RWPE1 (cell line): ENCODE measurements around the gene STN1.

ENCODE experiments used
- CTCF ChIA-PET: fragments of 350-600 bp; sonication (Branson Sonifier 250); formaldehyde crosslinking; extraction: SDS; loops from one replicate; lab custom pipeline; 2021; lab: Yijun Ruan, JAX
- POLR2A ChIA-PET: fragments of 400-600 bp; formaldehyde crosslinking; extraction: SDS; loops from one replicate; lab custom pipeline; 2020; ENCODE audit warnings: antibody characterized with exemption; ENCODE audit not compliant: low non-redundant PET; lab: Yijun Ruan, JAX
- DNase-seq: peaks from one replicate; pipeline ENCODE4 v3.0.0; 2012; ENCODE audit warnings: low spot score
- H3K27ac ChIP-seq: fragments of 450-650 bp; 2 replicates; pipeline ENCODE4 v1.5.1; 2017
- TF ChIP-seq, protein P1 (sequence below): fragments of 450-650 bp; conservative IDR thresholded peaks from 2 replicates; pipeline ENCODE4 v1.5.1; 2017; ENCODE audit warnings: low read depth, mild to moderate bottlenecking

The STN1 gene

DNA sequence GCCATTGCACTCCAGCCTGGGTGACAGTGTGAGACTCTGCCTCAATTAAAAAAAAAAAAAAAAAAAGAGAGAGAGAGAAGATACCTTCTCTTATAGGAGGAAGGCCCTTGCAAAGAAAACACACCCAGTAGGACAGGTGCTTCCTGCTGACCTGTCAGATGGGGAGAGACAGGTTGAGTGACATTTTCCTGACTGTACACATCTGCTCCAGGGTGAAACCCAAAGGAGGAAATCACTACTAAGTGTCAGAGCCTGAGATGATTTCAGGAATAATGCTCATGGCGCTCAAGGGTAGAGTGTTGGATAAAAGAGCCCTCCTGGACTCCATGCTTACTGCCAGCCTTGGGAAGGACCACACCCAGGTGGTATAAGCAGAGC is 1.7 kb upstream of the STN1 start:
- POLR2A ChIA-PET, result no interaction called here
- DNase-seq, result no peak
- CTCF ChIA-PET, result no interaction called here
- TF ChIP-seq, protein P1, sequence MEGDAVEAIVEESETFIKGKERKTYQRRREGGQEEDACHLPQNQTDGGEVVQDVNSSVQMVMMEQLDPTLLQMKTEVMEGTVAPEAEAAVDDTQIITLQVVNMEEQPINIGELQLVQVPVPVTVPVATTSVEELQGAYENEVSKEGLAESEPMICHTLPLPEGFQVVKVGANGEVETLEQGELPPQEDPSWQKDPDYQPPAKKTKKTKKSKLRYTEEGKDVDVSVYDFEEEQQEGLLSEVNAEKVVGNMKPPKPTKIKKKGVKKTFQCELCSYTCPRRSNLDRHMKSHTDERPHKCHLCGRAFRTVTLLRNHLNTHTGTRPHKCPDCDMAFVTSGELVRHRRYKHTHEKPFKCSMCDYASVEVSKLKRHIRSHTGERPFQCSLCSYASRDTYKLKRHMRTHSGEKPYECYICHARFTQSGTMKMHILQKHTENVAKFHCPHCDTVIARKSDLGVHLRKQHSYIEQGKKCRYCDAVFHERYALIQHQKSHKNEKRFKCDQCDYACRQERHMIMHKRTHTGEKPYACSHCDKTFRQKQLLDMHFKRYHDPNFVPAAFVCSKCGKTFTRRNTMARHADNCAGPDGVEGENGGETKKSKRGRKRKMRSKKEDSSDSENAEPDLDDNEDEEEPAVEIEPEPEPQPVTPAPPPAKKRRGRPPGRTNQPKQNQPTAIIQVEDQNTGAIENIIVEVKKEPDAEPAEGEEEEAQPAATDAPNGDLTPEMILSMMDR, result no peak
- no peak overlapping the region; the same call in 1 of the 2 replicates for H3K27ac ChIP-seq

DNA sequence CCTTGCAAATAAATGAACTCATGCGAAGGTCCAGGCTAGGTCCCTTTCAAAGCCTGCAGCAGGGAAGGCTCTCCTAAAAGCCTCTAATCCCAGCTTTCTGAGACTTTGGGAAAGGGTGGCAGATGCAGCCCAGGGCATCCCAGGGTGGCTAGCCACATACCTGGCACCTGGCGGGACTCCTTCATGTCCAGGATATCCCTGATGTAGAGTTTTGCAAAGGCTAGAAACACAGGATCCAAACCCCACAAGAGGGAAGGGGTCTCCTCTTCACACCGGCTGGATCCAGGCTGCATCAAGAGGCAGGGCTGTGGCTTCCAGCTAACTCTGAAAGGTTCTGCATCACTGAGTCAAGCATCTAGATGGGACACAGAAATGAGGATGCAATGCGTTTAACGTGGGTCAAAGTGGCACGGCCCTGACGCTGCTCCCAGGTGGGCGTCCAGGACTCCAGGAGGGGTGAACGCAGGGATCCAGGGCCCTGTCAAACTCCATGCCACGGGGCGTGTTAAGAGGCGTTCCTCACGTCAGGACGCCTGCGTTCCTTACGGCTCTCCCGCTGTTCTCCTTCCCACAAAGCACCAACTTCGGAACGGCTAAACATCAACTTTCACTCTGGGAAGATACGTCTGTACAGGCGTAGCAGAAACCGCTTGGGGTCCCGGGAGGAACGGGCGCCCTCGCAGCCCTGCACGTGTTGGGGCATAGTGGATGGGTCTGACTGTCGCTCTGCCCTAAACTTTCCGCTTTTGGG is 507 bp downstream of the STN1 start:
- CTCF ChIA-PET, result interaction anchor here (0.6 kb wide), 2 partner anchors 49 to 75 kb away, joined by 3 to 7 read pairs; no protein-coding TSS in a partner anchor
- TF ChIP-seq, protein P1, result no peak
- H3K27ac ChIP-seq, result peak overlapping the region; percentile 99

DNA sequence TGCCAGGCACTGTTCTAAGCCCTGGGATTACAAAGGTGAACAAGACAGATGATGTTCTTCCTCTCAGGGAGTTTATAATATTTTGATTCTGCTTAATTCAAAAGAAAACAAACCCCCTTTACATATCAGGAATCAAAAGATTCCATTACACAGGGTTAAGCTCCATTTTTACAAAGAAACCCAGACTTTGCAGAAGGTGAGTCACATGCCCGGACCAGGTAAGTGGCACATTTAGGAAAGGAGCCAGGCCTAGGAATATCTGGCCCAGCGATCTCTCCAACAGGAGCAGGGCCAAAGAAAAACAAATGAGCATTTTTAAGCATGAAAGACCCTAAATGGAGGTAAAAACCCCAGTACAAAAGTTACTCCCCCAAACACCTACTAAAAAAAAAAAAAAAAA is 1.1 kb downstream of the STN1 start:
- POLR2A ChIA-PET, result interaction anchor here (0.8 kb wide), 1 partner anchor 937 kb away, joined by 6 read pairs; no protein-coding TSS in a partner anchor

More for the DNA sequence above, 507 bp downstream of the STN1 start:
- DNase-seq, result peak; percentile 51
- POLR2A ChIA-PET, result no interaction called here

DNA sequence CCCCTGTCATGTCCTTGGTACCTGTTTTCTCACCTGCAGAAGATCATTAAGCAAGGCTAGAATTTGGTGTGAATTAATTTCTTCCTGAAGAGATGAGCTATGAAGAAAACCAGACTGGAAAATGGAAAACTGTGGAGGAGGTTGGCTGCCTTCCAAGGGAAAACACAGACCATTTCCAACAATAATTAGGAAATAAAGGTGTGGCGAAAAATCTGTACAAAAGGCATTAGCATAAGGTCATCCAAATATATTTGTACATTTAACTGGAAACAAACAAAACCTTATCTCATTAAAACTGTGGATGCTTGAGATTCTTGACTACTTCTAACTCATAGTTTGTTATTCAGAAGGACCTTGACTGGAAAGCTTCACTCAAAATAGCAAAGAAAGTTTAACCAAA is 1.7 kb downstream of the STN1 start:
- ChIA-PET POLR2A (interaction anchor here (0.7 to 0.8 kb wide), 2 partner anchors 8 to 936 kb away, joined by 5 to 6 read pairs; no protein-coding TSS in a partner anchor), CTCF (interaction anchor here (0.6 to 1.2 kb wide), 2 partner anchors 26 to 28 kb away, joined by 3 to 6 read pairs; no protein-coding TSS in a partner anchor)
- H3K27ac ChIP-seq, result peak overlapping the region; percentile 80
- no peak for DNase-seq
- TF ChIP-seq, protein P1, result no peak

More for the DNA sequence above, 1.1 kb downstream of the STN1 start:
- TF ChIP-seq, protein P1, result no peak
- CTCF ChIA-PET, result interaction anchor here (0.6 to 1.2 kb wide), 2 partner anchors 29 to 49 kb away, joined by 6 to 7 read pairs; no protein-coding TSS in a partner anchor
- peak; percentile 38 for DNase-seq
- H3K27ac ChIP-seq, result peak overlapping the region; percentile 99

DNA sequence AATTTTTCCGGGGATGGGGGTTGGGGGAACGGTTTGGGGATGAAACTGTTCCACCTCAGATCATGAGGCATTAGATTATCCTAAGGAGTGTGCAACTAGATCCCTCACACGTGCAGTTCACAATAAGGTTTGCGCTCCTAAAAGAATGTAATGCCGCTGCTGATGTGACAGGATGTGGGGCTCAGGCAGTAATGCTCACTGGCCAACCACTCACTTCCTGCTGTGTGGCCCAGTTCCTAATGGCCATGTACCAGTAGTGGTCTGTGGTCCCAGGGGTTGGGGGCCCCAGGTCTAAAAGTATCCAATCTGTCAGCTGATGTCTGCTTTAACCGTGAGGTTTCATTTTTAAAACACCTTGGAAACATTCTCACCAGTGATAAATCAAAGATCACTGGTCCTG is 2.2 kb downstream of the STN1 start:
- TF ChIP-seq, protein P1, result no peak
- CTCF ChIA-PET, result interaction anchor here (0.6 to 1.2 kb wide), 2 partner anchors 26 to 28 kb away, joined by 3 to 6 read pairs; no protein-coding TSS in a partner anchor
- POLR2A ChIA-PET, result no interaction called here
- DNase-seq, result no peak
- H3K27ac ChIP-seq, result peak overlapping the region; percentile 80

DNA sequence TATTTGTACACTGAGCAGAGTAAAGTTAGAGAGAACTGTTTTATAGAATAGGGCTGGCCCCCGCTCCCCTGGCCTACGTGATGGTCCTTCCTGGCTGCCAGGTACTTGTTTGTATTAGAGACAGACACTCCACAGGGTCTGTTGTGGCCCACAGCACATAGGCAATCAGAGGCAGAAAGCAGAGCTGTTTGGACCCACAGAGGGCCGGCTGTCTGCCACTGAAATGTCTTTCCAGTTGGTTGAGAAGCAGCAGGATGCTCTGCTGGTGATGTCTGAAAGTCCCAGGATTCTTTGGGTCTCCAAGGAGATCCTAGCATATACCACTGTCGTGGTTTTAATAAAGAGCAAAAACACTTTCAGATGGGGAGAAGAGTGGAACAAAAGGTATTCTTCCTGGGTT is 5.2 kb downstream of the STN1 start:
- TF ChIP-seq, protein P1, result no peak
- H3K27ac ChIP-seq, result peak overlapping the region; percentile 51
- POLR2A ChIA-PET, result no interaction called here
- CTCF ChIA-PET, result no interaction called here
- DNase-seq, result no peak
